Neural progenitor cell (in vitro differentiated cells): ENCODE measurements around the gene STX1A. TPM values are rescaled to one million over a fixed set of nuclear protein-coding genes. Genes with fewer than 3 reads are reported as not detected.
A peak's percentile ranks its signal among the peaks of the same experiment; 100 is the strongest.

Experiments used
- DNase-seq: peaks from one replicate; pipeline ENCODE4 v3.0.0-alpha.2; 2016; ENCODE audit warnings: low spot score
- H2AFZ ChIP-seq: fragments of 200-600 bp; sonication (generic); replicated peaks from 2 replicates; pipeline ENCODE4 v1.6.1; 2016; ENCODE audit warnings: antibody characterized with exemption
- H3F3A ChIP-seq: fragments of 200-600 bp; sonication (generic); 2 replicates; pipeline ENCODE4 v1.6.1; 2016; ENCODE audit warnings: antibody characterized with exemption, low read depth
- H3K27ac ChIP-seq: fragments of 200-600 bp; sonication (generic); 2 replicates; pipeline ENCODE4 v1.5.1; 2016; ENCODE audit warnings: mild to moderate bottlenecking
- H3K27me3 ChIP-seq: fragments of 200-600 bp; sonication (generic); 2 replicates; pipeline ENCODE4 v1.6.1; 2016; ENCODE audit warnings: mild to moderate bottlenecking, moderate library complexity
- H3K36me3 ChIP-seq: fragments of 200-600 bp; sonication (generic); 2 replicates; pipeline ENCODE4 v1.5.1; 2016
- H3K4me1 ChIP-seq: fragments of 200-600 bp; sonication (generic); 2 replicates; pipeline ENCODE4 v1.6.1; 2016; ENCODE audit warnings: mixed run types
- H3K4me2 ChIP-seq: fragments of 200-600 bp; sonication (generic); 2 replicates; pipeline ENCODE4 v1.6.1; 2016
- H3K4me3 ChIP-seq: fragments of 200-600 bp; sonication (generic); 2 replicates; pipeline ENCODE4 v1.5.1; 2016
- H3K79me2 ChIP-seq: fragments of 200-600 bp; sonication (generic); 2 replicates; pipeline ENCODE4 v1.6.1; 2016; ENCODE audit warnings: low read depth
- H3K9ac ChIP-seq: fragments of 200-600 bp; sonication (generic); 2 replicates; pipeline ENCODE4 v1.6.1; 2016
- H3K9me3 ChIP-seq: fragments of 200-600 bp; sonication (generic); 2 replicates; pipeline ENCODE4 v1.5.1; 2016; ENCODE audit warnings: low read depth
- H4K20me1 ChIP-seq: fragments of 200-600 bp; sonication (generic); 2 replicates; pipeline ENCODE4 v1.6.1; 2016; ENCODE audit warnings: low read depth
- H3K27ac Mint-ChIP-seq: 3 replicates; pipeline ENCODE4 v1.8.0; 2021; ENCODE audit warnings: mixed read lengths
- H3K27me3 Mint-ChIP-seq: 2 replicates; pipeline ENCODE4 v1.8.0; 2022; ENCODE audit warnings: low read depth, mild to moderate bottlenecking, inconsistent platforms, moderate library complexity, mixed read lengths; ENCODE audit not compliant: insufficient read depth
- H3K36me3 Mint-ChIP-seq: 3 replicates; pipeline ENCODE4 v1.8.0; 2021; ENCODE audit warnings: mixed read lengths
- H3K4me1 Mint-ChIP-seq: 3 replicates; pipeline ENCODE4 v1.8.0; 2021; ENCODE audit warnings: mixed read lengths
- H3K4me3 Mint-ChIP-seq: 3 replicates; pipeline ENCODE4 v1.8.0; 2021; ENCODE audit warnings: mild to moderate bottlenecking, moderate library complexity, mixed read lengths
- H3K9me3 Mint-ChIP-seq: 3 replicates; pipeline ENCODE4 v1.8.0; 2020; ENCODE audit warnings: mixed read lengths
- EZH2 ChIP-seq: fragments of 200-600 bp; sonication (generic); IDR thresholded peaks from 2 replicates; pipeline ENCODE4 v1.6.1; 2017; ENCODE audit warnings: antibody characterized with exemption, mild to moderate bottlenecking, moderate library complexity
- EZH2phosphoT487 ChIP-seq: fragments of 200-600 bp; sonication (generic); IDR thresholded peaks from 2 replicates; pipeline ENCODE4 v1.6.1; 2017; ENCODE audit warnings: antibody characterized with exemption
- total RNA-seq: library from RNA; depleted of rRNA; stranded (reverse); fragments of >200 nt; gene quantifications from 2 replicates; pipeline ENCODE4 v1.2.3, GENCODE V29; 2015; ENCODE audit warnings: low replicate concordance
- TF ChIP-seq, protein P1 (sequence below): fragments of 200-600 bp; sonication (generic); IDR thresholded peaks from 2 replicates; pipeline ENCODE4 v1.5.1; 2017; ENCODE audit warnings: antibody characterized with exemption, mild to moderate bottlenecking

STX1A gene
- total RNA-seq = 21.9 and 29.0 TPM in 2 replicates

DNA sequence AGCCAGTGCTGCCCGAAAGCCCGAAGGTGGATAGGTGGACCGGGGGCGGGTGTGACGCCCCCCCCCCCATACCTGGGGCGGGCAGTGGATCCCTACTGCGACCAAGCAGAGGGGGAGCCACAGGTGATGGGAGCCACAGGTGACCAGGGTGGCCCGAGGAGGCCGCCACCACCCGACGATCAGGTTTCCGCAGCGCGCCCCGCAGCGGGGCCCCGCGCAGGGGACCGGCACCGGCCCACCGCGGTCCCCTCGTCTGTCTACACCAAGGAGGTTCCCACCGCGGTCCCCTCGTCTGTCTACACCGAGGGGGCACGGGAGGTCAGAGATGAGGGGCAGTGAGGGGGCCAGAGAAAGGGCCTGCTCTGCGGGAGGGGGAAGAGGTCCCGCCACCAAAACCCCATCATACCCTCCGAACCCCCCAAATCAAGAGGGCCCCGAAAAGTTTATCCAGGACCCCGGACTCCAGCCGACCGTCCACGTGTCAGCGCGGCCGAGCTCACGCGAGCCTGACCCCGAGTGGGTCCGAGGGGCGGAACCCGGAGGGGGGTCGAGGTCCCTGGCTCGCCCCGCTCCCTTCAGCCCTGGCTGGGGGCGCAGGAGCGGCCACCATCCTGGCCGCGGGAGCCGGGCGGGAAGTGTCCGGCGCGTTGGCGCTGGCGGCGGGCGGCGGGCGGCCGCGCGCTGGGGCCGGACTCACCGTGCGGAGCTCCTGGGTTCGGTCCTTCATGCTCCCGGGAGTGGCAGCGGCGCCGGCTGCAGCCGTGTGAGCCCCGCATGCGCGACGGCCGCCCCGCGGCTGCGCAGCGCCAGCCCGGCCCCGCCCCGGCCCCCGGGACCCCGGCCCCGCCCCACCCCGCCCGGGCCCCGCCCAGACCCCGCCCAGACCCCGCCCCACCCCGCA lies at the start of gene STX1A:
Gene STX1A (minus strand): TSS at position 765 of the 901 bp plus-strand sequence. CDS start 38 bp downstream, at position 727.
- H3K36me3 ChIP-seq = no peaks in the 10 kb centered on the region
- H3F3A ChIP-seq = no peaks in the 10 kb centered on the region
- Mint-ChIP-seq H3K27me3 (peaks cover 14% of the 10 kb centered on the region), H3K9me3 (no peaks in the 10 kb centered on the region), H3K4me3 (peak within 1 kb of the TSS; percentile 82), H3K4me1 (peaks cover 14% of the 10 kb centered on the region), H3K36me3 (no peaks in the 10 kb centered on the region), H3K27ac (no peak within 1 kb of the TSS)
- peak within 1 kb of the TSS; percentile 81 for H2AFZ ChIP-seq
- TF ChIP-seq EZH2phosphoT487 (no peak), EZH2 (peak; percentile 35)
- TF ChIP-seq, protein P1, sequence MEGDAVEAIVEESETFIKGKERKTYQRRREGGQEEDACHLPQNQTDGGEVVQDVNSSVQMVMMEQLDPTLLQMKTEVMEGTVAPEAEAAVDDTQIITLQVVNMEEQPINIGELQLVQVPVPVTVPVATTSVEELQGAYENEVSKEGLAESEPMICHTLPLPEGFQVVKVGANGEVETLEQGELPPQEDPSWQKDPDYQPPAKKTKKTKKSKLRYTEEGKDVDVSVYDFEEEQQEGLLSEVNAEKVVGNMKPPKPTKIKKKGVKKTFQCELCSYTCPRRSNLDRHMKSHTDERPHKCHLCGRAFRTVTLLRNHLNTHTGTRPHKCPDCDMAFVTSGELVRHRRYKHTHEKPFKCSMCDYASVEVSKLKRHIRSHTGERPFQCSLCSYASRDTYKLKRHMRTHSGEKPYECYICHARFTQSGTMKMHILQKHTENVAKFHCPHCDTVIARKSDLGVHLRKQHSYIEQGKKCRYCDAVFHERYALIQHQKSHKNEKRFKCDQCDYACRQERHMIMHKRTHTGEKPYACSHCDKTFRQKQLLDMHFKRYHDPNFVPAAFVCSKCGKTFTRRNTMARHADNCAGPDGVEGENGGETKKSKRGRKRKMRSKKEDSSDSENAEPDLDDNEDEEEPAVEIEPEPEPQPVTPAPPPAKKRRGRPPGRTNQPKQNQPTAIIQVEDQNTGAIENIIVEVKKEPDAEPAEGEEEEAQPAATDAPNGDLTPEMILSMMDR = no peak
- H3K4me3 ChIP-seq = peak within 1 kb of the TSS; percentile 79
- peak within 1 kb of the TSS; percentile 10 for H3K9ac ChIP-seq
- peak within 1 kb of the TSS; percentile 89 for H3K4me2 ChIP-seq
- peaks cover 10% of the 10 kb centered on the region for H3K79me2 ChIP-seq
- peaks cover 33% of the 10 kb centered on the region for H3K27me3 ChIP-seq
- no peaks in the 10 kb centered on the region for H3K4me1 ChIP-seq
- no peaks in the 10 kb centered on the region for H3K9me3 ChIP-seq
- H3K27ac ChIP-seq = no peak within 1 kb of the TSS
- H4K20me1 ChIP-seq = peaks cover 30% of the 10 kb centered on the region
- DNase-seq = peak; percentile 92

GRCh38 chr7:73768641-73769480 lies 49.4 kb upstream of the STX1A start:
- Mint-ChIP-seq H3K4me3 (peak overlapping the region; percentile 55), H3K4me1 (peaks cover 8% of the 10 kb centered on the region), H3K27ac (no peak overlapping the region), H3K9me3 (no peaks in the 10 kb centered on the region), H3K27me3 (peaks cover 15% of the 10 kb centered on the region), H3K36me3 (peaks cover 3% of the 10 kb centered on the region)
- TF ChIP-seq EZH2 (no peak), EZH2phosphoT487 (no peak)
- Histone ChIP-seq H3K4me1 (peaks cover 5% of the 10 kb centered on the region), H3K36me3 (no peaks in the 10 kb centered on the region), H3K9ac (no peak overlapping the region), H3K79me2 (no peaks in the 10 kb centered on the region), H3K27ac (no peak overlapping the region), H2AFZ (no peak overlapping the region), H3K9me3 (no peaks in the 10 kb centered on the region), H3K4me3 (no peak overlapping the region), H4K20me1 (no peaks in the 10 kb centered on the region), H3K27me3 (peaks cover 25% of the 10 kb centered on the region), H3K4me2 (no peak overlapping the region), H3F3A (peaks cover 19% of the 10 kb centered on the region)
- no peak for DNase-seq

GRCh38 chr7:73766556-73767229 lies 47.2 kb upstream of the STX1A start:
- Histone ChIP-seq H4K20me1 (no peaks in the 10 kb centered on the region), H3K9me3 (no peaks in the 10 kb centered on the region), H3K27me3 (peaks cover 25% of the 10 kb centered on the region), H3K4me2 (no peak overlapping the region), H3K4me3 (no peak overlapping the region), H2AFZ (no peak overlapping the region), H3K27ac (no peak overlapping the region), H3F3A (peaks cover 19% of the 10 kb centered on the region), H3K4me1 (peaks cover 11% of the 10 kb centered on the region), H3K9ac (no peak overlapping the region), H3K79me2 (no peaks in the 10 kb centered on the region), H3K36me3 (no peaks in the 10 kb centered on the region)
- peaks cover 10% of the 10 kb centered on the region for H3K27me3 Mint-ChIP-seq
- TF ChIP-seq, protein P1 = no peak
- no peak for TF ChIP-seq EZH2
- no peak for TF ChIP-seq EZH2phosphoT487
- peaks cover 16% of the 10 kb centered on the region for H3K4me1 Mint-ChIP-seq
- no peak overlapping the region for H3K27ac Mint-ChIP-seq
- no peaks in the 10 kb centered on the region for H3K9me3 Mint-ChIP-seq
- peaks cover 3% of the 10 kb centered on the region for H3K36me3 Mint-ChIP-seq
- H3K4me3 Mint-ChIP-seq = no peak overlapping the region
- DNase-seq = peak; percentile 6
